Measurements from ENCODE around the gene ABLIM3. TPM values are rescaled to one million over a fixed set of nuclear protein-coding genes. Genes with fewer than 3 reads are reported as not detected.

Gene ABLIM3
- total RNA-seq, 1 donor from 2014 or later, result 0.64 TPM

DNA sequence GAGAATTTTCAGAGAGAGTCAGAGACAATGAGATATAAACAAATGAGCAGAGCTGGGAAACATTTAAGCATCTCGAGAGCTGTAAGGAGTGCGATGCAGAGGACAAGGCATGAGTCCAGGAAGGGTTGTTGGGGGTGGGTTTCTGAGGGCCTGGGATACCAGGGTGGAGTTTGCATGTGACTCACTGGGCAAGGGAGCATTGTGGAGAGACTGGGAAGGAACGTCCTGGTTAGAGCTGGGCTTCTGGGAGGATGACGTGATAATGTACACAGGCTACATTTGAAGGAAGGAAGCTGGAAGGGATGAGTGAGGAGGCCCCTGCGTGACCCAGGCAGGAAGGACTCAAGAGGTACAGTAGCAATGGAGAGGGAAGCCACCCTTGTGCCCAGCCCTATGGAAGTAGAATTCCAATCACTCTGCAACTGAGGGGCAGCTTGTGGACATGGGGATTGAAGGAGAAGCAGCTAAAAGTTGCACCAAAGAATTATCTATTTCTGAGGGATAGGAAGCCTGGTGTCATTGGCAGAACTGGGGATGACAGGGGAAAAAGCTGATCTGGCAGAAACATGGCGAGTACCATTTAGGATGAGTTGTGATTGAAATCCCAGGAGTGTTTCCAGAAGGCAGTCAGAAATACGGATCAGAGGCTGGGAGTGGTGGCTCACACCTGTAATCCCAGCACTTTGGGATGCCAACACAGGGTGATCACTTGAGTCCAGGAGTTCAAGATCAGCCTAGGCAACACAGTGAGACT lies 71.1 kb downstream of the ABLIM3 start:
- Mint-ChIP-seq H3K4me1 (ENCODE audit: unreplicated experiment) (peaks cover 3% of the 10 kb centered on the region), H3K4me3 (ENCODE audit: unreplicated experiment) (no peak overlapping the region), H3K36me3 (ENCODE audit: unreplicated experiment) (no peaks in the 10 kb centered on the region), H3K27ac (ENCODE audit: unreplicated experiment) (no peak overlapping the region), H3K27me3 (ENCODE audit: unreplicated experiment) (peaks cover 4% of the 10 kb centered on the region), H3K9me3 (ENCODE audit: unreplicated experiment) (no peaks in the 10 kb centered on the region)
- DNase-seq (ENCODE audit: extremely low spot score, unreplicated experiment), result no peak
- TF ChIP-seq, protein P1, sequence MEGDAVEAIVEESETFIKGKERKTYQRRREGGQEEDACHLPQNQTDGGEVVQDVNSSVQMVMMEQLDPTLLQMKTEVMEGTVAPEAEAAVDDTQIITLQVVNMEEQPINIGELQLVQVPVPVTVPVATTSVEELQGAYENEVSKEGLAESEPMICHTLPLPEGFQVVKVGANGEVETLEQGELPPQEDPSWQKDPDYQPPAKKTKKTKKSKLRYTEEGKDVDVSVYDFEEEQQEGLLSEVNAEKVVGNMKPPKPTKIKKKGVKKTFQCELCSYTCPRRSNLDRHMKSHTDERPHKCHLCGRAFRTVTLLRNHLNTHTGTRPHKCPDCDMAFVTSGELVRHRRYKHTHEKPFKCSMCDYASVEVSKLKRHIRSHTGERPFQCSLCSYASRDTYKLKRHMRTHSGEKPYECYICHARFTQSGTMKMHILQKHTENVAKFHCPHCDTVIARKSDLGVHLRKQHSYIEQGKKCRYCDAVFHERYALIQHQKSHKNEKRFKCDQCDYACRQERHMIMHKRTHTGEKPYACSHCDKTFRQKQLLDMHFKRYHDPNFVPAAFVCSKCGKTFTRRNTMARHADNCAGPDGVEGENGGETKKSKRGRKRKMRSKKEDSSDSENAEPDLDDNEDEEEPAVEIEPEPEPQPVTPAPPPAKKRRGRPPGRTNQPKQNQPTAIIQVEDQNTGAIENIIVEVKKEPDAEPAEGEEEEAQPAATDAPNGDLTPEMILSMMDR (IDR thresholded peaks at IDR 0.05), result no peak

DNA sequence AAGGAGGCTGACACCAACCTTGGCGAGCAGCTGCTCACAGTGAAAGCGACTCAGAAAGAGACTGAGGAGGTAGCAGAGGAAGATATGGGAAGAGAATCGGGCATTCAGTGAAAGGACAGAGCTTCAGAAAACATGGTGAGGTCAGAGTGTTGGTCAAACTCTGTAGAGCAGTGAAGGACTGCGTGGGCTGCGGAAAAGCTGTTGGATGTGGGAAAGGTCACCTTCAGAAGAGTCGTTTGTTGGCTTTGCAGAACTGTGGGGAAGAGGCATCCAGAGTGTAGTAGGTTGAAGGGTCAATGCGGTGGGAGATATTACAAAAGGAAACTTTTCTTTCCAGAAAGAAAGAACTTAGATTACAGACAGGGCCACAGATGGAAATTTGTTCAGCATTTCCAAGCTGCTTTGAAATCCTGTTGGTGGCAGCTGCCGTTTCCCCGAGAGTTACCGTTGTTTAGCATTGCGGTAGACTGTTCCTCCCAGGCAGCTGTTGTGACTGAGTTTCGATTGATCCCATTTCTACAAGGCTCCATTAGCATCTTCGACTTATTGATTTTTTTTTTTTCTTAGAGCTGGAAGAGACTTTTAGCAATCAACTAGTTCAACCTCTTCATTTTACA lies 72.1 kb downstream of the ABLIM3 start:
- Mint-ChIP-seq H3K9me3 (ENCODE audit: unreplicated experiment) (no peaks in the 10 kb centered on the region), H3K4me1 (ENCODE audit: unreplicated experiment) (peaks cover 3% of the 10 kb centered on the region), H3K27ac (ENCODE audit: unreplicated experiment) (no peak overlapping the region), H3K4me3 (ENCODE audit: unreplicated experiment) (no peak overlapping the region), H3K36me3 (ENCODE audit: unreplicated experiment) (no peaks in the 10 kb centered on the region), H3K27me3 (ENCODE audit: unreplicated experiment) (peaks cover 4% of the 10 kb centered on the region)
- no peak for DNase-seq (ENCODE audit: extremely low spot score, unreplicated experiment)
- TF ChIP-seq, protein P1 (IDR thresholded peaks at IDR 0.05), result no peak

DNA sequence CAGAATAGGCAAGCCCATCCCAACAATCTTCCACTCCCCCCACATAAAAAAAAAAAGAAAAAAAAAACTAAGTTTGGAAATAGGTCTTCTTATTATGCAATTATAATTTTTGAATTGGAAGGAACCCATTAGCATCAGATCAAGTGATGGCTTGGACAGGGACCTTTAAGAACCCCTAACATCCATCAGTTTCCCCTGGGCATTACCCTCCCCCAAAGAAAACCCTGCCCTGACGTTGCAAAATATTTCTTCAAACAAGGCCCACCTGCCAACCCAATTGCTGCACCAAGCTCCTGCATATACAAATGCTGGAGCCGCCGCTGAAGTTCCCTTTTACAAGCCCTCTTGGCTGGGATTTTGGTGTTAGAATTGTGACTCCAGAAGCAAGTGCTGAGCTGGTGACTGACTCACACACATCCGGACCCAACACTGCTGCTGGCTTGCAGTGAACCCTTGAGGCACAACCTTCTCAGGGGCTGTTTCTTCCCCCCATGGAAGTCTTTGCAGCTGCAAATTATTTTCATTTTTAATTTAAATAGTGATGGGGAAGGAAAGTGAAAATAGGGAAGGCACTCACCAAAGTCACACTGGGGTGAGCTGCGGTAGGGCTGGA lies 74.3 kb downstream of the ABLIM3 start:
- Mint-ChIP-seq H3K27ac (ENCODE audit: unreplicated experiment) (no peak overlapping the region), H3K36me3 (ENCODE audit: unreplicated experiment) (no peaks in the 10 kb centered on the region), H3K27me3 (ENCODE audit: unreplicated experiment) (peaks cover 4% of the 10 kb centered on the region), H3K4me1 (ENCODE audit: unreplicated experiment) (peaks cover 3% of the 10 kb centered on the region), H3K9me3 (ENCODE audit: unreplicated experiment) (no peaks in the 10 kb centered on the region), H3K4me3 (ENCODE audit: unreplicated experiment) (no peak overlapping the region)
- no peak for DNase-seq (ENCODE audit: extremely low spot score, unreplicated experiment)
- TF ChIP-seq, protein P1 (IDR thresholded peaks at IDR 0.05), result no peak

DNA sequence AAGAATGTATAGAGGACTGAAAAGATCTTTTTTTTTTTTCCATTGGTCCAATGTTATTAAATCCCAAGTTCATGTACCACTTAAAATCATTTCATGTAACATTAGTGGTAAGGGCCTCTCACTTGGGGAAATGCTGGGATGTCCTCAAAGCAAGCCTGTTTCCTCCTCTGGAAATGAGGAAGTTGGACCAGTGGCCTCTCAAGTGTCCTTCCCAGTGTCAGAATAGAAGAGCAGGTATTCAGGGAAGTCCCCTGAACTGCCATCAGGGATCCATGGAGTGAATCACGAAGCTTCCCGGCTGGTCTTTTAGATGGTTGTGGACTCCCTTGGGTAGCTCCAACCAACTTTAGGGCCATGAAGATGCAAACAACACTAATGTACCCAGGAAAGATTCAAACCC lies 75.2 kb downstream of the ABLIM3 start:
- H3K27me3 Mint-ChIP-seq (ENCODE audit: unreplicated experiment), result peaks cover 4% of the 10 kb centered on the region
- TF ChIP-seq, protein P1 (IDR thresholded peaks at IDR 0.05), result no peak
- H3K27ac Mint-ChIP-seq (ENCODE audit: unreplicated experiment), result no peak overlapping the region
- H3K4me3 Mint-ChIP-seq (ENCODE audit: unreplicated experiment), result no peak overlapping the region
- no peaks in the 10 kb centered on the region for H3K36me3 Mint-ChIP-seq (ENCODE audit: unreplicated experiment)
- H3K4me1 Mint-ChIP-seq (ENCODE audit: unreplicated experiment), result peaks cover 3% of the 10 kb centered on the region
- H3K9me3 Mint-ChIP-seq (ENCODE audit: unreplicated experiment), result no peaks in the 10 kb centered on the region
- no peak for DNase-seq (ENCODE audit: extremely low spot score, unreplicated experiment)
